ENCODE measurements around the gene KNCN.

KNCN gene

GRCh38 chr1:46551597-46552095 lies at the start of gene KNCN:
TSS of gene KNCN (minus strand) at chr1:46551647. CDS start at chr1:46551215, 432 bp downstream.
- DNase-seq (ENCODE audit: low read depth) = no peak
- no peak for TF ChIP-seq CTCF (conservative IDR thresholded peaks at IDR 0.05; ENCODE audit: low read depth, low read length)
- no peak within 1 kb of the TSS for H3K4me3 ChIP-seq (ENCODE audit: low read depth, low read length)

- H3K4me3 ChIP-seq (ENCODE audit: low read depth, low read length) = no peak overlapping the region
These were observed 47.9 kb upstream of the KNCN start for GRCh38 chr1:46599059-46599970.

GRCh38 chr1:46596846-46597245 lies 45.4 kb upstream of the KNCN start:
- TF ChIP-seq CTCF (conservative IDR thresholded peaks at IDR 0.05; ENCODE audit: low read depth, low read length) = no peak
- H3K4me3 ChIP-seq (ENCODE audit: low read depth, low read length) = no peak overlapping the region

More at GRCh38 chr1:46599059-46599970, 47.9 kb upstream of the KNCN start:
- TF ChIP-seq CTCF (conservative IDR thresholded peaks at IDR 0.05; ENCODE audit: low read depth, low read length) = no peak
- DNase-seq (ENCODE audit: low read depth) = no peak

GRCh38 chr1:46596036-46596435 lies 44.6 kb upstream of the KNCN start:
- no peak for TF ChIP-seq CTCF (conservative IDR thresholded peaks at IDR 0.05; ENCODE audit: low read depth, low read length)
- no peak for DNase-seq (ENCODE audit: low read depth)

More at GRCh38 chr1:46596846-46597245, 45.4 kb upstream of the KNCN start:
- no peak for DNase-seq (ENCODE audit: low read depth)

GRCh38 chr1:46595127-46595526 lies 43.7 kb upstream of the KNCN start:
- no peak for TF ChIP-seq CTCF (conservative IDR thresholded peaks at IDR 0.05; ENCODE audit: low read depth, low read length)
- no peak for DNase-seq (ENCODE audit: low read depth)
- no peak overlapping the region for H3K4me3 ChIP-seq (ENCODE audit: low read depth, low read length)

More at GRCh38 chr1:46596036-46596435, 44.6 kb upstream of the KNCN start:
- H3K4me3 ChIP-seq (ENCODE audit: low read depth, low read length) = no peak overlapping the region

GRCh38 chr1:46594063-46594462 lies 42.6 kb upstream of the KNCN start:
- no peak for DNase-seq (ENCODE audit: low read depth)
- no peak overlapping the region for H3K4me3 ChIP-seq (ENCODE audit: low read depth, low read length)
- TF ChIP-seq CTCF (conservative IDR thresholded peaks at IDR 0.05; ENCODE audit: low read depth, low read length) = no peak
